ENCODE data around the gene SELENOI. TPM values are rescaled to one million over a fixed set of nuclear protein-coding genes. Genes with fewer than 3 reads are reported as not detected.

Gene SELENOI
- total and polyA plus RNA-seq, 9 donors: 2.5 to 23.7 (median 13.4) TPM

DNA sequence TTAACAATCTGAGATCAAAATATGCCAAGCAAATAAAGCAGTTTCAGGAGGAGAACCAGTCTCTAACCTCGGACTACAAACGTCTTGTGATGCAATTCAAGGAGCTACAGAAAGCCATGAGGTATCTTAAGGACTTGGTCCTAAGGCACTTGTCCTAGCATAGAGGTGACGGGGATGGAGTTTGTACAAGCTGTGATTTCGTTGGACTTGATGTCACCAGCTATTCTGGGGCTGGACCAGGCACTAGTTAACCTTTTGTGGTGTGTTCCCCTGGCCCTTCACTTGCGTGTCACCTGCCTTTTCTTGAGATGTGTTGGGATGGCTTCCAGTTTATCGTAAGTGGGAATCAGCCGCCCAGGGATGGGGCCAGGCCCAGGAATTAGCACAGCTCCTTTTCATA lies 98.3 kb downstream of the SELENOI start:
- no peaks in the 10 kb centered on the region for H3K9me3 ChIP-seq
- no peak overlapping the region for H3K4me3 ChIP-seq
- no peak overlapping the region for H3K27ac ChIP-seq
- H3K4me1 ChIP-seq (ENCODE audit: insufficient read depth): no peaks in the 10 kb centered on the region
- 87 to 90% (median 87%) methylated on average over 7 of the region's 7 CpGs for WGBS, 3 donors
- intact Hi-C loops (cut with DNase I): no loop called here
- H3K27me3 ChIP-seq: no peaks in the 10 kb centered on the region
- TF ChIP-seq EP300 (IDR thresholded peaks at IDR 0.05) (no peak), POLR2A (IDR thresholded peaks at IDR 0.05) (no peak)
- TF ChIP-seq, protein P1, sequence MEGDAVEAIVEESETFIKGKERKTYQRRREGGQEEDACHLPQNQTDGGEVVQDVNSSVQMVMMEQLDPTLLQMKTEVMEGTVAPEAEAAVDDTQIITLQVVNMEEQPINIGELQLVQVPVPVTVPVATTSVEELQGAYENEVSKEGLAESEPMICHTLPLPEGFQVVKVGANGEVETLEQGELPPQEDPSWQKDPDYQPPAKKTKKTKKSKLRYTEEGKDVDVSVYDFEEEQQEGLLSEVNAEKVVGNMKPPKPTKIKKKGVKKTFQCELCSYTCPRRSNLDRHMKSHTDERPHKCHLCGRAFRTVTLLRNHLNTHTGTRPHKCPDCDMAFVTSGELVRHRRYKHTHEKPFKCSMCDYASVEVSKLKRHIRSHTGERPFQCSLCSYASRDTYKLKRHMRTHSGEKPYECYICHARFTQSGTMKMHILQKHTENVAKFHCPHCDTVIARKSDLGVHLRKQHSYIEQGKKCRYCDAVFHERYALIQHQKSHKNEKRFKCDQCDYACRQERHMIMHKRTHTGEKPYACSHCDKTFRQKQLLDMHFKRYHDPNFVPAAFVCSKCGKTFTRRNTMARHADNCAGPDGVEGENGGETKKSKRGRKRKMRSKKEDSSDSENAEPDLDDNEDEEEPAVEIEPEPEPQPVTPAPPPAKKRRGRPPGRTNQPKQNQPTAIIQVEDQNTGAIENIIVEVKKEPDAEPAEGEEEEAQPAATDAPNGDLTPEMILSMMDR (IDR thresholded peaks at IDR 0.05): no peak
- no peaks in the 10 kb centered on the region for H3K36me3 ChIP-seq
- DNase-seq: no peak

Other genes starting within 250 kb of the SELENOI start
- gene GAREM2, start 173.1 kb upstream of the SELENOI start, total RNA-seq: 10 to 100 TPM in 1 of 7 donors, 1 to 10 TPM in 6; 1.0 to 13.5 (median 6.2) TPM
- 1 to 10 TPM; 2.4 to 3.1 TPM for gene GAREM2, start 173.1 kb upstream of the SELENOI start, polyA plus RNA-seq
- 100 to 1,000 TPM in 5 of 7 donors, 10 to 100 TPM in 2; 85.2 to 167 (median 129) TPM for gene HADHA, start 101.5 kb upstream of the SELENOI start, total RNA-seq
- gene HADHA, start 101.5 kb upstream of the SELENOI start, polyA plus RNA-seq: 100 to 1,000 TPM in 1 of 2 donors, 10 to 100 TPM in 1; 94.1 to 290 TPM
- gene HADHB, start 101.2 kb upstream of the SELENOI start, total RNA-seq: 100 to 1,000 TPM in 5 of 7 donors, 10 to 100 TPM in 2; 81.1 to 124 (median 104) TPM
- 100 to 1,000 TPM in 1 of 2 donors, 10 to 100 TPM in 1; 88.9 to 224 TPM for gene HADHB, start 101.2 kb upstream of the SELENOI start, polyA plus RNA-seq
- under 1 TPM in 2 of 7 donors, not detected in 5; 0.11 to 0.33 TPM for gene ADGRF3, start 646 bp downstream of the SELENOI start, total RNA-seq
- under 1 TPM; 0.06 to 0.20 TPM for gene ADGRF3, start 646 bp downstream of the SELENOI start, polyA plus RNA-seq
- 10 to 100 TPM in 1 of 7 donors, 1 to 10 TPM in 2, under 1 TPM in 2, not detected in 2; 0.52 to 11.8 (median 1.8) TPM for gene DRC1, start 55.8 kb downstream of the SELENOI start, total RNA-seq
- gene DRC1, start 55.8 kb downstream of the SELENOI start, polyA plus RNA-seq: under 1 TPM in 1 of 2 donors, not detected in 1; 0.05 TPM
- under 1 TPM in 5 of 7 donors, not detected in 2; under 0.01 to 0.37 (median 0.17) TPM for gene OTOF, start 132.0 kb downstream of the SELENOI start, total RNA-seq
- under 1 TPM; 0.16 to 0.33 TPM for gene OTOF, start 132.0 kb downstream of the SELENOI start, polyA plus RNA-seq